DMS79 treated with DMSO at 0.1 percent for 48 hours (cell line): ENCODE results near the gene OR2V1.
"Not testable (repeated sequence)": the region's sequence is repeated elsewhere in the genome, so short reads cannot be mapped to it uniquely, and the experiment has no call there.

ENCODE experiments used
- DNase-seq: peaks from one replicate; lab custom pipeline; 2025; lab: John Stamatoyannopoulos, UW

OR2V1 gene

GRCh38 chr5:181127907-181128626 is 2.9 kb downstream of the OR2V1 start:
- DNase-seq: peak; percentile 45

GRCh38 chr5:181127456-181127855 is 3.5 kb downstream of the OR2V1 start:
- DNase-seq: no peak

- DNase-seq: no peak
Observed at GRCh38 chr5:181126841-181127240, 4.1 kb downstream of the OR2V1 start.

- DNase-seq: no peak
Observed at GRCh38 chr5:181124526-181124925, 6.4 kb downstream of the OR2V1 start.

GRCh38 chr5:181121675-181122561 is 9.1 kb downstream of the OR2V1 start:
- no peak for DNase-seq

GRCh38 chr5:181120761-181121160 is 10.2 kb downstream of the OR2V1 start:
- no peak for DNase-seq

- no peak for DNase-seq
Observed at GRCh38 chr5:181120306-181120705, 10.7 kb downstream of the OR2V1 start.

- DNase-seq: no peak
Observed at GRCh38 chr5:181119105-181119504, 11.9 kb downstream of the OR2V1 start.

GRCh38 chr5:181118369-181118768 is 12.6 kb downstream of the OR2V1 start:
- no peak for DNase-seq

GRCh38 chr5:181114844-181115778 is 15.9 kb downstream of the OR2V1 start:
- DNase-seq: no peak

- DNase-seq: no peak
Observed at GRCh38 chr5:181114284-181114843, 16.6 kb downstream of the OR2V1 start.

GRCh38 chr5:181113572-181113971 is 17.4 kb downstream of the OR2V1 start:
- DNase-seq: not testable (repeated sequence)

- DNase-seq: no peak
Observed at GRCh38 chr5:181112476-181112875, 18.5 kb downstream of the OR2V1 start.

GRCh38 chr5:181111010-181111409 is 20.0 kb downstream of the OR2V1 start:
- DNase-seq: no peak

- DNase-seq: no peak
Observed at GRCh38 chr5:181109489-181110013, 21.4 kb downstream of the OR2V1 start.

- no peak for DNase-seq
Observed at GRCh38 chr5:181108578-181109165, 22.3 kb downstream of the OR2V1 start.

- no peak for DNase-seq
Observed at GRCh38 chr5:181107699-181108098, 23.3 kb downstream of the OR2V1 start.

- DNase-seq: no peak
Observed at GRCh38 chr5:181105391-181106025, 25.5 kb downstream of the OR2V1 start.

- DNase-seq: not testable (repeated sequence)
Observed at GRCh38 chr5:181104606-181105390, 26.2 kb downstream of the OR2V1 start.

- DNase-seq: not testable (repeated sequence)
Observed at GRCh38 chr5:181104259-181104568, 26.8 kb downstream of the OR2V1 start.
